ENCODE measurements around the gene WNT4. TPM values are rescaled to one million over a fixed set of nuclear protein-coding genes. Genes with fewer than 3 reads are reported as not detected.
A peak's percentile ranks its signal among the peaks of the same experiment; 100 is the strongest.

The WNT4 gene
- total and polyA plus RNA-seq, 10 of the 15 experiments (the other 5 are each of a cell fraction or from before 2014, with no cell fraction given) = 0.01 TPM; not detected in 9

- Histone ChIP-seq H3K9ac (ENCODE audit: control insufficient read depth, insufficient read depth, low read length) (no peak overlapping the region), H3K27ac (ENCODE audit: control insufficient read depth, insufficient read depth) (no peak overlapping the region), H3K4me1 (ENCODE audit: control insufficient read depth, insufficient read depth, low read length) (no peaks in the 10 kb centered on the region), H3K79me2 (ENCODE audit: control insufficient read depth, insufficient read depth, low read length) (no peaks in the 10 kb centered on the region), H3K9me3 (replicated peaks; ENCODE audit: control insufficient read depth, insufficient read depth, low read length) (no peaks in the 10 kb centered on the region), H3K27me3 (replicated peaks in 1 of 2; ENCODE audit: control insufficient read depth in 2 of 2, insufficient read depth in 2 of 2, low read length in 1 of 2) (peaks cover 8 to 18% of the 10 kb centered on the region in 2 experiments), H2AFZ (ENCODE audit: control insufficient read depth, low read depth, low read length) (no peak overlapping the region), H3K4me2 (ENCODE audit: control insufficient read depth, insufficient read depth) (peak overlapping the region; percentile 50; the same call in 1 of the 2 replicates), H4K20me1 (ENCODE audit: control insufficient read depth, insufficient read depth) (no peaks in the 10 kb centered on the region), H3K4me3 (no peak overlapping the region), H3K36me3 (ENCODE audit: control insufficient read depth in 2 of 2, insufficient read depth in 2 of 2, low read length in 1 of 2) (no peaks in the 10 kb centered on the region)
- TF ChIP-seq SUZ12 (IDR thresholded peaks at IDR 0.05; ENCODE audit: unreplicated experiment) = peak; percentile 92
- no peak for TF ChIP-seq MTA3 (IDR thresholded peaks at IDR 0.05; ENCODE audit: borderline replicate concordance, low read length)
- ChIA-PET POLR2A (no interaction called here), SMC1A (ENCODE audit: uncharacterized antibody, unreplicated experiment) (interaction anchor here (1.1 to 1.5 kb wide), 2 partner anchors 24 to 268 kb away, joined by 3 to 4 read pairs; no protein-coding TSS in a partner anchor), RAD21 (ENCODE audit: unreplicated experiment) (interaction anchor here (1.1 kb wide), 1 partner anchor 274 kb away, joined by 3 read pairs; no protein-coding TSS in a partner anchor), CTCF (interaction anchor here (1.0 to 5.5 kb wide), 2 partner anchors 134 to 274 kb away, joined by 3 to 28 read pairs; no protein-coding TSS in a partner anchor)
- in situ Hi-C loops (cut with MboI) = no loop called here
- no peak for FAIRE-seq
- WGBS (ENCODE audit: insufficient coverage, insufficient replicate concordance, low lambda C conversion rate, missing lambda C conversion rate) = 3% methylated on average over 51 of the region's 102 CpGs
- intact Hi-C loops (cut with micrococcal nuclease; ENCODE audit: unreplicated experiment) = no loop called here
- no peak for DNase-seq (ENCODE audit: low read depth, low spot score)
- BruUV-seq (replicated peaks) = no TSS peak
- peak; percentile 46 for ATAC-seq
These were observed 407 bp downstream of the WNT4 start for GRCh38 chr1:22142315-22143064.

- Histone ChIP-seq H4K20me1 (ENCODE audit: control insufficient read depth, insufficient read depth) (no peaks in the 10 kb centered on the region), H3K79me2 (ENCODE audit: control insufficient read depth, insufficient read depth, low read length) (no peaks in the 10 kb centered on the region), H3K27ac (ENCODE audit: control insufficient read depth, insufficient read depth) (no peak overlapping the region), H3K4me1 (ENCODE audit: control insufficient read depth, insufficient read depth, low read length) (no peaks in the 10 kb centered on the region), H3K36me3 (ENCODE audit: control insufficient read depth in 2 of 2, insufficient read depth in 2 of 2, low read length in 1 of 2) (no peaks in the 10 kb centered on the region), H2AFZ (ENCODE audit: control insufficient read depth, low read depth, low read length) (no peak overlapping the region), H3K9me3 (replicated peaks; ENCODE audit: control insufficient read depth, insufficient read depth, low read length) (no peaks in the 10 kb centered on the region), H3K4me2 (ENCODE audit: control insufficient read depth, insufficient read depth) (peak overlapping the region; percentile 50; the same call in 1 of the 2 replicates), H3K4me3 (no peak overlapping the region), H3K9ac (ENCODE audit: control insufficient read depth, insufficient read depth, low read length) (no peak overlapping the region), H3K27me3 (replicated peaks in 1 of 2; ENCODE audit: control insufficient read depth in 2 of 2, insufficient read depth in 2 of 2, low read length in 1 of 2) (peaks cover 8 to 18% of the 10 kb centered on the region in 2 experiments)
- POLR2A ChIA-PET = no interaction called here
- in situ Hi-C loops (cut with MboI) (no loop called here), intact Hi-C loops (cut with micrococcal nuclease; ENCODE audit: unreplicated experiment) (no loop called here)
- SMC1A ChIA-PET (ENCODE audit: uncharacterized antibody, unreplicated experiment) = interaction anchor here (1.1 to 1.5 kb wide), 2 partner anchors 24 to 269 kb away, joined by 3 to 4 read pairs; no protein-coding TSS in a partner anchor
- BruUV-seq (replicated peaks) = no TSS peak
- no peak for ATAC-seq
- WGBS (ENCODE audit: insufficient coverage, insufficient replicate concordance, low lambda C conversion rate, missing lambda C conversion rate) = 33% methylated on average over 28 of the region's 28 CpGs
- no peak for DNase-seq (ENCODE audit: low read depth, low spot score)
- RAD21 ChIA-PET (ENCODE audit: unreplicated experiment) = interaction anchor here (1.1 kb wide), 1 partner anchor 274 kb away, joined by 3 read pairs; no protein-coding TSS in a partner anchor
- FAIRE-seq = no peak
- CTCF ChIA-PET = interaction anchor here (0.7 to 5.5 kb wide), 3 partner anchors 121 to 274 kb away, joined by 3 to 28 read pairs (median 3); no protein-coding TSS in a partner anchor
- TF ChIP-seq USF1 (IDR thresholded peaks at IDR 0.05; ENCODE audit: borderline replicate concordance, extremely low read length, insufficient read depth, low read depth, low read length) = no peak
- TF ChIP-seq CREM (IDR thresholded peaks at IDR 0.05; ENCODE audit: low read depth) = no peak
- no peak for TF ChIP-seq KDM1A (IDR thresholded peaks at IDR 0.05; ENCODE audit: borderline replicate concordance)
- TF ChIP-seq MEF2A (IDR thresholded peaks at IDR 0.05; ENCODE audit: insufficient read depth, low read depth, low read length) = no peak
- TF ChIP-seq HCFC1 (IDR thresholded peaks at IDR 0.05; ENCODE audit: low read length) = no peak
- no peak for TF ChIP-seq ZBED1 (IDR thresholded peaks at IDR 0.05; ENCODE audit: borderline replicate concordance)
- TF ChIP-seq ZBTB4 (CRISPR knock-in tag; IDR thresholded peaks at IDR 0.05) = no peak
- no peak for TF ChIP-seq BHLHE40 (IDR thresholded peaks at IDR 0.05; ENCODE audit: borderline replicate concordance in 1 of 2, low read depth in 2 of 2, low read length in 1 of 2)
These were observed 1.2 kb downstream of the WNT4 start for GRCh38 chr1:22141554-22142314.
